Neural progenitor cell (in vitro differentiated cells): ENCODE measurements around the gene OTOP2. TPM values are rescaled to one million over a fixed set of nuclear protein-coding genes. Genes with fewer than 3 reads are reported as not detected.

Experiments used
- DNase-seq: peaks from one replicate; pipeline ENCODE4 v3.0.0-alpha.2; 2016; ENCODE audit warnings: low spot score
- H2AFZ ChIP-seq: fragments of 200-600 bp; sonication (generic); replicated peaks from 2 replicates; pipeline ENCODE4 v1.6.1; 2016; ENCODE audit warnings: antibody characterized with exemption
- H3F3A ChIP-seq: fragments of 200-600 bp; sonication (generic); 2 replicates; pipeline ENCODE4 v1.6.1; 2016; ENCODE audit warnings: antibody characterized with exemption, low read depth
- H3K27ac ChIP-seq: fragments of 200-600 bp; sonication (generic); 2 replicates; pipeline ENCODE4 v1.5.1; 2016; ENCODE audit warnings: mild to moderate bottlenecking
- H3K27me3 ChIP-seq: fragments of 200-600 bp; sonication (generic); 2 replicates; pipeline ENCODE4 v1.6.1; 2016; ENCODE audit warnings: mild to moderate bottlenecking, moderate library complexity
- H3K36me3 ChIP-seq: fragments of 200-600 bp; sonication (generic); 2 replicates; pipeline ENCODE4 v1.5.1; 2016
- H3K4me1 ChIP-seq: fragments of 200-600 bp; sonication (generic); 2 replicates; pipeline ENCODE4 v1.6.1; 2016; ENCODE audit warnings: mixed run types
- H3K4me2 ChIP-seq: fragments of 200-600 bp; sonication (generic); 2 replicates; pipeline ENCODE4 v1.6.1; 2016
- H3K4me3 ChIP-seq: fragments of 200-600 bp; sonication (generic); 2 replicates; pipeline ENCODE4 v1.5.1; 2016
- H3K79me2 ChIP-seq: fragments of 200-600 bp; sonication (generic); 2 replicates; pipeline ENCODE4 v1.6.1; 2016; ENCODE audit warnings: low read depth
- H3K9ac ChIP-seq: fragments of 200-600 bp; sonication (generic); 2 replicates; pipeline ENCODE4 v1.6.1; 2016
- H3K9me3 ChIP-seq: fragments of 200-600 bp; sonication (generic); 2 replicates; pipeline ENCODE4 v1.5.1; 2016; ENCODE audit warnings: low read depth
- H4K20me1 ChIP-seq: fragments of 200-600 bp; sonication (generic); 2 replicates; pipeline ENCODE4 v1.6.1; 2016; ENCODE audit warnings: low read depth
- H3K27ac Mint-ChIP-seq: 3 replicates; pipeline ENCODE4 v1.8.0; 2021; ENCODE audit warnings: mixed read lengths
- H3K27me3 Mint-ChIP-seq: 2 replicates; pipeline ENCODE4 v1.8.0; 2022; ENCODE audit warnings: low read depth, mild to moderate bottlenecking, inconsistent platforms, moderate library complexity, mixed read lengths; ENCODE audit not compliant: insufficient read depth
- H3K36me3 Mint-ChIP-seq: 3 replicates; pipeline ENCODE4 v1.8.0; 2021; ENCODE audit warnings: mixed read lengths
- H3K4me1 Mint-ChIP-seq: 3 replicates; pipeline ENCODE4 v1.8.0; 2021; ENCODE audit warnings: mixed read lengths
- H3K4me3 Mint-ChIP-seq: 3 replicates; pipeline ENCODE4 v1.8.0; 2021; ENCODE audit warnings: mild to moderate bottlenecking, moderate library complexity, mixed read lengths
- H3K9me3 Mint-ChIP-seq: 3 replicates; pipeline ENCODE4 v1.8.0; 2020; ENCODE audit warnings: mixed read lengths
- EZH2 ChIP-seq: fragments of 200-600 bp; sonication (generic); IDR thresholded peaks from 2 replicates; pipeline ENCODE4 v1.6.1; 2017; ENCODE audit warnings: antibody characterized with exemption, mild to moderate bottlenecking, moderate library complexity
- EZH2phosphoT487 ChIP-seq: fragments of 200-600 bp; sonication (generic); IDR thresholded peaks from 2 replicates; pipeline ENCODE4 v1.6.1; 2017; ENCODE audit warnings: antibody characterized with exemption
- total RNA-seq: library from RNA; depleted of rRNA; stranded (reverse); fragments of >200 nt; gene quantifications from 2 replicates; pipeline ENCODE4 v1.2.3, GENCODE V29; 2015; ENCODE audit warnings: low replicate concordance
- TF ChIP-seq, protein P1 (sequence below): fragments of 200-600 bp; sonication (generic); IDR thresholded peaks from 2 replicates; pipeline ENCODE4 v1.5.1; 2017; ENCODE audit warnings: antibody characterized with exemption, mild to moderate bottlenecking

The OTOP2 gene
- not detected in 2 replicates for total RNA-seq

DNA sequence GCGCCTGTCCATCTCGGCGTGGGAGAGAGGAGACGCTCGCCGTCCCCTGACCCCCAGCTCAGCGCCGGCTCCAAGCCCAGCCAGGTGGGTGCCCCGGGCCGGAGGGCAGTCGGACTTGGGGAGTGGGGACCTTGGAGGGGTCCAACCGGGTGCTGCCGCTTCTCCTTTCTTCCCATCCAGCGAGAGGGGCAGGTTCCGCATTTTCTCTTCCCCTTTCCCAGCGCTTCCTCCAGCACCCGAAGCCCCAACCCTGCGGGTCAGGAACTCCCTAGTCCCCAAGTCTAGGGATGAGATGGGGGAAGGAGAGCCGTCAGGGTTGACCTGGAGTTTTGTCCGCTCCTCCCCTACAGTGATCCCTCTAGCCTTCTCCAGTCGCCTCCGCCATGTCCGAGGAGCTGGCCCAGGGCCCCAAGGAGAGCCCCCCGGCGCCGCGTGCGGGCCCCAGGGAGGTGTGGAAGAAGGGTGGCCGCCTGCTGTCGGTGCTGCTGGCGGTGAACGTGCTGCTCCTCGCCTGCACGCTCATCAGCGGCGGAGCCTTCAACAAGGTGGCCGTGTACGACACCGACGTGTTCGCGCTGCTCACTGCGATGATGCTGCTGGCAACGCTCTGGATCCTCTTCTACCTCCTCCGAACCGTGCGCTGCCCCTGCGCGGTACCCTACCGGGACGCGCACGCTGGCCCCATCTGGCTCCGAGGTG, at the start of gene OTOP2:
Gene OTOP2 (plus strand): TSS at position 24 of the 699 bp plus-strand sequence. CDS start 360 bp downstream, at position 384.
- H3K4me1 Mint-ChIP-seq, result peaks cover 8% of the 10 kb centered on the region
- Histone ChIP-seq H3K79me2 (no peaks in the 10 kb centered on the region), H2AFZ (peak within 1 kb of the TSS; percentile 61), H3K4me2 (peak within 1 kb of the TSS; percentile 87), H4K20me1 (peaks cover 3% of the 10 kb centered on the region), H3K27ac (no peak within 1 kb of the TSS), H3K9ac (no peak within 1 kb of the TSS), H3K27me3 (peaks cover 81% of the 10 kb centered on the region), H3K9me3 (no peaks in the 10 kb centered on the region), H3K4me3 (peak within 1 kb of the TSS; percentile 49), H3K36me3 (no peaks in the 10 kb centered on the region), H3K4me1 (peaks cover 21% of the 10 kb centered on the region), H3F3A (no peaks in the 10 kb centered on the region)
- peak; percentile 78 for TF ChIP-seq EZH2phosphoT487
- peak; percentile 80 for TF ChIP-seq EZH2
- TF ChIP-seq, protein P1, sequence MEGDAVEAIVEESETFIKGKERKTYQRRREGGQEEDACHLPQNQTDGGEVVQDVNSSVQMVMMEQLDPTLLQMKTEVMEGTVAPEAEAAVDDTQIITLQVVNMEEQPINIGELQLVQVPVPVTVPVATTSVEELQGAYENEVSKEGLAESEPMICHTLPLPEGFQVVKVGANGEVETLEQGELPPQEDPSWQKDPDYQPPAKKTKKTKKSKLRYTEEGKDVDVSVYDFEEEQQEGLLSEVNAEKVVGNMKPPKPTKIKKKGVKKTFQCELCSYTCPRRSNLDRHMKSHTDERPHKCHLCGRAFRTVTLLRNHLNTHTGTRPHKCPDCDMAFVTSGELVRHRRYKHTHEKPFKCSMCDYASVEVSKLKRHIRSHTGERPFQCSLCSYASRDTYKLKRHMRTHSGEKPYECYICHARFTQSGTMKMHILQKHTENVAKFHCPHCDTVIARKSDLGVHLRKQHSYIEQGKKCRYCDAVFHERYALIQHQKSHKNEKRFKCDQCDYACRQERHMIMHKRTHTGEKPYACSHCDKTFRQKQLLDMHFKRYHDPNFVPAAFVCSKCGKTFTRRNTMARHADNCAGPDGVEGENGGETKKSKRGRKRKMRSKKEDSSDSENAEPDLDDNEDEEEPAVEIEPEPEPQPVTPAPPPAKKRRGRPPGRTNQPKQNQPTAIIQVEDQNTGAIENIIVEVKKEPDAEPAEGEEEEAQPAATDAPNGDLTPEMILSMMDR, result no peak
- H3K36me3 Mint-ChIP-seq, result no peaks in the 10 kb centered on the region
- peaks cover 53% of the 10 kb centered on the region for H3K27me3 Mint-ChIP-seq
- DNase-seq, result peak; percentile 38
- peak within 1 kb of the TSS; percentile 55 for H3K4me3 Mint-ChIP-seq
- H3K27ac Mint-ChIP-seq, result no peak within 1 kb of the TSS
- no peaks in the 10 kb centered on the region for H3K9me3 Mint-ChIP-seq

DNA sequence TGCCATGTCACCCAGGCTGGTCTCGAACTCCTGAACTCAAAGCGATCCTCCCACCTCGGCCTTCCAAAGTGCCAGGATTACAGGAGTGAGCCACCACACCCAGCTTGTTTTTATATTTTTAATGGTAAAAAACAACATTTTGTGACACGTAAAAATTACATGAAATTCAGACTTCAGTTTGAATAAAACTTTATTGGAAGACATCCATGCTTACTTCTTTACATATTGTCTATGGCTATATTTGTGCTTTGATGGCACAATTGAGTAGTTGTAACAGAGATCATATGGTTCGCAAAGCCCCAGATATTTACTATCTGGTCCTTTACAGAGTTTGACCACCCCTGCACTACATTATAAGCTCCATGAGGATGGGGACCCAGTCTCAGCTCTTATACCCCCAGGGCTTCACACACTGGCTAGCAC, 49.4 kb upstream of the OTOP2 start:
- Histone ChIP-seq H3K79me2 (no peaks in the 10 kb centered on the region), H3K36me3 (no peaks in the 10 kb centered on the region), H3K4me2 (no peak overlapping the region), H3K9ac (no peak overlapping the region), H4K20me1 (no peaks in the 10 kb centered on the region), H2AFZ (no peak overlapping the region), H3K9me3 (no peaks in the 10 kb centered on the region), H3F3A (peaks cover 5% of the 10 kb centered on the region), H3K27me3 (no peaks in the 10 kb centered on the region), H3K4me1 (peaks cover 5% of the 10 kb centered on the region), H3K4me3 (no peak overlapping the region), H3K27ac (no peak overlapping the region)
- Mint-ChIP-seq H3K36me3 (no peaks in the 10 kb centered on the region), H3K4me1 (peaks cover 15% of the 10 kb centered on the region), H3K27me3 (peaks cover 17% of the 10 kb centered on the region), H3K4me3 (no peak overlapping the region), H3K9me3 (no peaks in the 10 kb centered on the region), H3K27ac (no peak overlapping the region)
- TF ChIP-seq, protein P1, result no peak
- TF ChIP-seq EZH2, result no peak
- TF ChIP-seq EZH2phosphoT487, result no peak
- DNase-seq, result no peak

- no peak overlapping the region for H3K27ac Mint-ChIP-seq
Observed at GRCh38 chr17:74875155-74875976, 48.7 kb upstream of the OTOP2 start.

More at GRCh38 chr17:74875155-74875976, 48.7 kb upstream of the OTOP2 start:
- no peaks in the 10 kb centered on the region for H3K36me3 Mint-ChIP-seq
- no peak for DNase-seq
- H3K27me3 Mint-ChIP-seq, result peaks cover 17% of the 10 kb centered on the region
- peaks cover 15% of the 10 kb centered on the region for H3K4me1 Mint-ChIP-seq
- Histone ChIP-seq H3F3A (peaks cover 5% of the 10 kb centered on the region), H3K36me3 (no peaks in the 10 kb centered on the region), H3K9me3 (no peaks in the 10 kb centered on the region), H3K4me2 (no peak overlapping the region), H4K20me1 (no peaks in the 10 kb centered on the region), H3K79me2 (no peaks in the 10 kb centered on the region), H3K9ac (no peak overlapping the region), H3K27ac (no peak overlapping the region), H3K4me3 (no peak overlapping the region), H3K27me3 (no peaks in the 10 kb centered on the region), H2AFZ (peak overlapping the region; percentile 63), H3K4me1 (peaks cover 5% of the 10 kb centered on the region)
- TF ChIP-seq EZH2 (no peak), EZH2phosphoT487 (no peak)
- TF ChIP-seq, protein P1, result no peak
- H3K9me3 Mint-ChIP-seq, result no peaks in the 10 kb centered on the region
- H3K4me3 Mint-ChIP-seq, result peak overlapping the region; percentile 18
